HG03565 (cell line): ENCODE measurements around the gene BTNL2.
"Not testable (repeated sequence)": the region's sequence is repeated elsewhere in the genome, so short reads cannot be mapped to it uniquely, and the experiment has no call there.

ENCODE experiments used
- ATAC-seq: cut with Tn5 transposase; IDR thresholded peaks from one replicate; pipeline ENCODE4 v1.9.1; 2021; ENCODE audit warnings: mild to moderate bottlenecking, moderate library complexity; ENCODE audit not compliant: unreplicated experiment

The BTNL2 gene

DNA sequence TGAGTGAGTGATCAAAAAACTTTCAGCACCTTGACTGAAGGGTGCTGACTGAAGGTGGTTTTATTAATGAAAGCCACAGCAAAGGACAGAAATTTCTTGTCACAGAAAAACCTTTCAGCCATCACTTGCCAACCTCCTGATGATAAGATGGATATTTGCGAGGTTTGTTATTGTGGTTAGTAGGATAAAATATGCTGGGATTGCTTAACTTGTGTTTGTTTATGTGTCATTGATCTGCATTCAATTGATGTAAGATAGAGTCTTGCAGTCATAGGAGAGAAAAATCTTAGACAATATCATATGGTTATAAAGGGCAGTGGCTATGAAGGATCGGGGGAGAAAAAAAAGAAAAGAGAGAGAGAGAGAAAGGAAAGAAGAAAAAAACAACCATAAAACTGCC lies 36.5 kb downstream of the BTNL2 start:
- ATAC-seq, result no peak

DNA sequence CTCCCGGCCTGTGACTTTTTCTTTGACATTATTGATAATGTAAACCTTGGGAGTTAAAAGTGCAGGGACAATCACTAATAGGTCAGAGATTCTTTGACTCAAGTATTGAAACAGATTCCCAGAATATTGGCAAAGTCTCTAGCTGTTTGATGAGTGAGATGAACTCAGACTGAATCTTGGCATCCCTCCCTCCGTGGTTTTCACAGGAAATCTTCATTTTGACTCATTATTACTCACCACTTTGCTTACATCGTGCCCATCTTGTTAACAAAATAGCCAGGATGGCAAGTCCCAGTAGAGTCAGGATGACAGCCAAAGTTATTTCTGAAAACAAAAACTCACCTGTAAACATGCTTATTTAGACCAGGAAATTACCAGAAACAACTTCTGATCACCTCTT lies 37.3 kb downstream of the BTNL2 start:
- ATAC-seq, result no peak

DNA sequence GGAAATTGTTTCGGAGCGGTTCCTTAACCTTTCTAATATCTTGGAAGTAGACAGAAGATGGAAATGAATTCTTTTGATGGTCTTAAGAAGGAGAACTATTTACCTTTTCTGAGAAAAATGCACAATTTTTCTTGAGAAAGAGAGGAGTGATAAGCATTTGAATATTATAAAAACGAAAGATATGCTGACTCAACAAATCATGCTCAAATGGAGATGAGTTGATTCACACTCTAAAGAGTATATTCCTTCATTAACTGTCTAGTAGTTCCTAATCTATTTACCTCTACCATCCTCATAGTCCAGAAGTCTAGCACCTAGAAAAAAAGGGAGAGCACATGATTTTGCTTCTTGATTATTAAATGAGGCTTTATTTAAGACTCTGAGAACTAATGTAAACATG lies 39.3 kb downstream of the BTNL2 start:
- ATAC-seq, result no peak

DNA sequence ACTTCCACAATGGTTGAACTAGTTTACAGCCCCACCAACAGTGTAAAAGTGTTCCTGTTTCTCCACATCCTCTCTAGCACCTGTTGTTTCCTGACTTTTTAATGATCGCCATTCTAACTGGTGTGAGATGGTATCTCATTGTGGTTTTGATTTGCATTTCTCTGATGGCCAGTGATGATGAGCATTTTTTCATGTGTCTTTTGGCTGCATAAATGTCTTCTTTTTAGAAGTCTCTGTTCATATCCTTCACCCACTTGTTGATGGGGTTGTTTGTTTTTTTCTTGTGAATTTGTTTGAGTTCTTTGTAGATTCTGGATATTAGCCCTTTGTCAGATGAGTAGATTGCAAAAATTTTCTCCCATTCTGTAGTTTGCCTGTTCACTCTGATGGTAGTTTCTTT lies 47.8 kb downstream of the BTNL2 start:
- ATAC-seq, result not testable (repeated sequence)

DNA sequence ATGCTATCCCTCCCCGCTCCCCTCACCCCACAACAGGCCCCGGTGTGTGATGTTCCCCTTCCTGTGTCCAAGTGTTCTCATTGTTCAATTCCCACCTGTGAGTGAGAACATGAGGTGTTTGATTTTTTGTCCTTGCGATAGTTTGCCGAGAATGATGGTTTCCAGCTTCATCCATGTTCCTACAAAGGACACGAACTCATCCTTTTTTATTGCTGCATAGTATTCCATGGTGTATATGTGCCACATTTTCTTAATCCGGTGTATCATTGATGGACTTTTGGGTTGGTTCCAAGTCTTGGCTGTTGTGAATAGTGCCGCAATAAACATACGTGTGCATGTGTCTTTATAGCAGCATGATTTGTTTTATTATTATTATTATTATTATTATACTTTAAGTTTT lies 48.4 kb downstream of the BTNL2 start:
- not testable (repeated sequence) for ATAC-seq

DNA sequence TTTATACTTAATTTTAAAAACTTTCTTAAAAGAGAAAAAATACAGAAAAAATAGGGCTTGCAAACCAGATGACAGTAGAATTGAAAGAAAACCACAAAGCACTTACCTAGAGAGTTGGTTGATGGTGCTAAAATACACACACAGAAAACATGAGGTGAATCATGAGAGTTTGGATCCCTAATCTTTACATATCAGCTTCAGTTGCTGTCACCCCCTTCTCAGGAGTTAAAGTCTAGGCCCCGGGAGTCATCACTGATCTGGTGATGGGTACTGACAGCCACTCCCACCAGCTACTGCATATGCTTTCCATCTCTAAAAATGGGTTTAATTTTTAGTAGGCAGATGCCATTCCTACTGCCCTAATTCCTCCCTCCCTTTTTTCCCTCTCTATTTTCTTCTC lies 52.0 kb downstream of the BTNL2 start:
- ATAC-seq, result no peak

DNA sequence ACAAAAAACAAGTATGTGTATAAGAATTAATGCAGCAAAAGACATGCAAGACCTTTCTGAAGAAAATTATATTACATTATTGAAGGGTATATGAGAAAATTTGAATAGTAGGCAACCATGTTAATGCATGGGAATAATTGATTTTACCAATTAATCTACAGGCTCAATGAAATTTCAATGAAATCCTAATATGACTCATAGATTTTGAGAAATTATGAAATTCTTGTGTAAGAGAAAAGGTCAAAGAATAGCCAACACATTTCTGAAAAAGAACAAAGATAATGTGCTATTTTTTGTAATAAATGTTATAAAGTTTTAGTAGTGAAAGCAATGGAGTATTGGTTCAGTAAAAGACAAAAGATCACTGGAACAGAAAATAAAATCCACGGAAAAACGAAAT lies 53.6 kb downstream of the BTNL2 start:
- no peak for ATAC-seq
